ENCODE measurements around the gene LYST. TPM values are rescaled to one million over a fixed set of nuclear protein-coding genes. Genes with fewer than 3 reads are reported as not detected.

The LYST gene
- total and polyA plus RNA-seq, 2 donors (not counting 3 experiments of a cell fraction or from before 2014, with no cell fraction given): 3.1 to 9.6 TPM

DNA sequence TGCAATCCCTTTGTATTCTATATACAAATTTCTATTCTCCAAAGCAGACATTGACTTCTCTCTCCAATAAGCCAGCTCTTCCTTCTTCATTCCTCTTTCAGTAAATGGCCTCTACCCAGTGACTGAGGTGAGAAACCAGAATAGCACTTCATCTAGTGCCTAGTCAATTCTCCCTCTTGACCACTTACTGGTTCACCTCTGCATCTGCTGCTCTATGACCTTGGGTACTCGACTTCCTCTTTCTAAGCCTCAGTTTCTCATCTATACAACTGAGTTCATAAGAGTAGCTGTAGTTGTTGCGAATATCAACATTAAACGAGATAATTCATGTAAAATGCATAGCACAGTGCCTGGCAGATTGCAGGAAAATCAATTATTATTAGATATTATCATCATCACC, 12.4 kb downstream of the LYST start:
- H3K9ac ChIP-seq (replicated peaks; ENCODE audit: extremely low read depth, insufficient read depth, low read length): no peak overlapping the region
- no peaks in the 10 kb centered on the region for H3K9me3 ChIP-seq (replicated peaks; ENCODE audit: control insufficient read depth, insufficient read depth, low read length)
- no peak for FAIRE-seq
- H3K27ac ChIP-seq (ENCODE audit: insufficient read depth, low read depth, low read length): no peak overlapping the region
- H3K27me3 ChIP-seq (ENCODE audit: control insufficient read depth in 2 of 2, insufficient read depth in 2 of 2, low read length in 2 of 2): no peaks in the 10 kb centered on the region
- no peak overlapping the region for H2AFZ ChIP-seq (ENCODE audit: low read depth, low read length)
- no peaks in the 10 kb centered on the region for H3K79me2 ChIP-seq (ENCODE audit: control insufficient read depth, insufficient read depth, low read length)
- ChIA-PET CTCF (interaction anchor here (1.4 to 1.7 kb wide), 2 partner anchors 9 to 11 kb away, joined by 3 to 6 read pairs; no protein-coding TSS in a partner anchor), POLR2A (no interaction called here)
- no peaks in the 10 kb centered on the region for H4K20me1 ChIP-seq (replicated peaks; ENCODE audit: control insufficient read depth, extremely low read depth, insufficient read depth, low read length)
- DNase-seq (ENCODE audit: low read depth, low spot score): no peak
- H3K36me3 ChIP-seq (ENCODE audit: control insufficient read depth in 2 of 2, extremely low read depth in 1 of 2, insufficient read depth in 2 of 2, low read length in 2 of 2): no peaks in the 10 kb centered on the region
- no peak overlapping the region for H3K4me3 ChIP-seq (replicated peaks in 1 of 3; ENCODE audit: insufficient read depth in 1 of 3, low read depth in 1 of 3, low read length in 3 of 3)
- BruUV-seq (replicated peaks): no TSS peak
- H3K9me1 ChIP-seq (replicated peaks; ENCODE audit: control insufficient read depth, extremely low read depth, insufficient read depth, low read length): no peaks in the 10 kb centered on the region
- intact Hi-C loops (cut with micrococcal nuclease) (no loop called here), dilution Hi-C loops (cut with MboI; ENCODE audit: extremely low pct_ligation_motif_present, low sequenced_read_pairs) (no loop called here)
- TF ChIP-seq FOS (IDR thresholded peaks at IDR 0.05; ENCODE audit: borderline replicate concordance, insufficient read depth, low read length): no peak
- TF ChIP-seq GATA2 (IDR thresholded peaks at IDR 0.05; ENCODE audit: insufficient read depth, insufficient read length, low read depth, low read length): no peak
- TF ChIP-seq, protein P1, sequence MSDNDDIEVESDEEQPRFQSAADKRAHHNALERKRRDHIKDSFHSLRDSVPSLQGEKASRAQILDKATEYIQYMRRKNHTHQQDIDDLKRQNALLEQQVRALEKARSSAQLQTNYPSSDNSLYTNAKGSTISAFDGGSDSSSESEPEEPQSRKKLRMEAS (IDR thresholded peaks at IDR 0.05; ENCODE audit: insufficient read depth, insufficient read length): no peak
- TF ChIP-seq JUN (IDR thresholded peaks at IDR 0.05; ENCODE audit: borderline replicate concordance, insufficient read depth, insufficient read length, low read depth): no peak
- TF ChIP-seq, protein P2, sequence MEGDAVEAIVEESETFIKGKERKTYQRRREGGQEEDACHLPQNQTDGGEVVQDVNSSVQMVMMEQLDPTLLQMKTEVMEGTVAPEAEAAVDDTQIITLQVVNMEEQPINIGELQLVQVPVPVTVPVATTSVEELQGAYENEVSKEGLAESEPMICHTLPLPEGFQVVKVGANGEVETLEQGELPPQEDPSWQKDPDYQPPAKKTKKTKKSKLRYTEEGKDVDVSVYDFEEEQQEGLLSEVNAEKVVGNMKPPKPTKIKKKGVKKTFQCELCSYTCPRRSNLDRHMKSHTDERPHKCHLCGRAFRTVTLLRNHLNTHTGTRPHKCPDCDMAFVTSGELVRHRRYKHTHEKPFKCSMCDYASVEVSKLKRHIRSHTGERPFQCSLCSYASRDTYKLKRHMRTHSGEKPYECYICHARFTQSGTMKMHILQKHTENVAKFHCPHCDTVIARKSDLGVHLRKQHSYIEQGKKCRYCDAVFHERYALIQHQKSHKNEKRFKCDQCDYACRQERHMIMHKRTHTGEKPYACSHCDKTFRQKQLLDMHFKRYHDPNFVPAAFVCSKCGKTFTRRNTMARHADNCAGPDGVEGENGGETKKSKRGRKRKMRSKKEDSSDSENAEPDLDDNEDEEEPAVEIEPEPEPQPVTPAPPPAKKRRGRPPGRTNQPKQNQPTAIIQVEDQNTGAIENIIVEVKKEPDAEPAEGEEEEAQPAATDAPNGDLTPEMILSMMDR (IDR thresholded peaks at IDR 0.05; ENCODE audit: extremely low read depth in 1 of 2, insufficient read depth in 1 of 2, low read depth in 1 of 2, low read length in 2 of 2): no peak
- no peak for TF ChIP-seq EZH2 (IDR thresholded peaks at IDR 0.05; ENCODE audit: borderline replicate concordance, low read depth, low read length, severe bottlenecking)
- H3K4me1 ChIP-seq (ENCODE audit: control insufficient read depth, extremely low read depth, insufficient read depth, low read length): no peaks in the 10 kb centered on the region
- no peak overlapping the region for H3K4me2 ChIP-seq (ENCODE audit: insufficient read depth, low read length)
